Gastrocnemius medialis (tissue), 4 donors: ENCODE data around the gene MARK3.
A peak's percentile ranks its signal among the peaks of the same experiment; 100 is the strongest.

Experiments used
- CTCF ChIP-seq, 5 experiments: fragments of 450-650 bp in 3 of 5; fragments of 200-600 bp in 2 of 5; sonication (generic) in 2 of 5; IDR thresholded peaks in 4 of 5; conservative IDR thresholded peaks in 1 of 5; 1 replicate in 4 of 5; 2 replicates in 1 of 5; pipeline ENCODE4 v1.5.1; 2016 to 2019; ENCODE audit warnings: antibody characterized with exemption in 5 of 5, mild to moderate bottlenecking in 3 of 5, moderate library complexity in 3 of 5
- POLR2A ChIP-seq, 2 donors: fragments of 450-650 bp; IDR thresholded peaks; one replicate each; pipeline ENCODE4 v1.6.1; 2017; ENCODE audit warnings: antibody characterized with exemption in 2 of 2, mild to moderate bottlenecking in 2 of 2, moderate library complexity in 2 of 2

GRCh38 chr14:103518422-103519042 lies 133.3 kb downstream of the MARK3 start:
- TF ChIP-seq POLR2A (IDR thresholded peaks at IDR 0.05) = no peak
- peak; percentile 82 to 94 (median 90) for TF ChIP-seq CTCF (IDR thresholded peaks at IDR 0.05 in 4 of 5, conservative IDR thresholded peaks at IDR 0.05 in 1 of 5)
